HCT116 (cell line): ENCODE measurements around the gene FOXF2. TPM values are rescaled to one million over a fixed set of nuclear protein-coding genes. Genes with fewer than 3 reads are reported as not detected.

Experiments
- ATAC-seq: fragments of 200-7000 bp; cut with Tn5 transposase; 2 replicates; pipeline ENCODE4 v1.9.1; 2020; ENCODE audit warnings: mild to moderate bottlenecking, moderate library complexity
- BruUV-seq: library from RNA; stranded (reverse); fragments of 400-500 nt; replicated peaks from 2 replicates; lab custom pipeline; 2021; lab: Mats Ljungman, UMichigan
- CTCF ChIA-PET: fragments of 300-600 bp; sonication (Branson Sonifier 250); formaldehyde crosslinking; loops from one replicate; lab custom pipeline; 2021; ENCODE audit warnings: antibody characterized with exemption; lab: Charles Lee
- POLR2A ChIA-PET: fragments of 300-600, 350-600 bp; sonication (Branson Sonifier 250); formaldehyde crosslinking; loops from one replicate; lab custom pipeline; 2021; ENCODE audit warnings: antibody characterized with exemption; lab: Charles Lee
- RAD21 ChIA-PET, 2 experiments: fragments of 300-600 bp; sonication (Branson Sonifier 250); formaldehyde crosslinking; loops; one replicate each; lab custom pipeline; 2023; ENCODE audit warnings: low total read pairs in 2 of 2; ENCODE audit not compliant: uncharacterized antibody in 2 of 2, unreplicated experiment in 2 of 2, low non-redundant PET in 1 of 2; lab: Charles Lee
- DNase-seq: peaks from one replicate; pipeline ENCODE4 v3.0.0-alpha.2; 2010; ENCODE audit warnings: low read depth, low spot score
- H2AFZ ChIP-seq: fragments of 200-600 bp; shearing (Covaris generic), sonication (generic); 2 replicates; pipeline ENCODE4 v1.6.1; 2017; ENCODE audit warnings: low read depth, mixed run types, mixed read lengths, antibody characterized with exemption, low read length; ENCODE audit not compliant: poor library complexity, severe bottlenecking
- H3K27ac ChIP-seq: 2 replicates; pipeline ENCODE4 v1.5.1; 2012; ENCODE audit warnings: low read depth, low read length
- H3K27me3 ChIP-seq: fragments of 200-600 bp; sonication (generic); 2 replicates; pipeline ENCODE4 v1.6.1; 2016; ENCODE audit warnings: mixed run types, low read length, mixed read lengths; ENCODE audit not compliant: insufficient read depth
- H3K36me3 ChIP-seq, 2 experiments: fragments of 200-500 bp in 1 of 2; fragments of 200-600 bp in 1 of 2; sonication (Bioruptor generic) in 1 of 2; sonication (generic) in 1 of 2; 2 replicates each; pipeline versions ENCODE4 v1.5.1 to v1.6.1; 2014 to 2016; ENCODE audit warnings: low read length in 2 of 2, inconsistent platforms in 1 of 2, mixed read lengths in 1 of 2, mixed run types in 1 of 2; ENCODE audit not compliant: insufficient read depth in 2 of 2, control insufficient read depth in 1 of 2
- H3K4me1 ChIP-seq, 2 experiments: fragments of 200-600 bp in 1 of 2; sonication (generic) in 1 of 2; 2 replicates each; pipeline versions ENCODE4 v1.5.1 to v1.6.1; 2012 to 2017; ENCODE audit warnings: low read length in 2 of 2, inconsistent platforms in 1 of 2, mild to moderate bottlenecking in 1 of 2, mixed read lengths in 1 of 2, mixed run types in 1 of 2, moderate library complexity in 1 of 2; ENCODE audit not compliant: insufficient read depth in 2 of 2, control insufficient read depth in 1 of 2
- H3K4me2 ChIP-seq: fragments of 200-600 bp; sonication (generic); 2 replicates; pipeline ENCODE4 v1.6.1; 2017; ENCODE audit warnings: mixed run types, low read length, mixed read lengths
- H3K4me3 ChIP-seq, 2 experiments: fragments of 200-600 bp in 1 of 2; sonication (generic) in 1 of 2; replicated peaks in 1 of 2; 2 replicates each; pipeline ENCODE4 v1.5.1; 2011 to 2016; ENCODE audit warnings: low read length in 2 of 2, control low read depth in 1 of 2, low read depth in 1 of 2, mild to moderate bottlenecking in 1 of 2, mixed read lengths in 1 of 2, mixed run types in 1 of 2
- H3K79me2 ChIP-seq: fragments of 200-600 bp; sonication (generic); 2 replicates; pipeline ENCODE4 v1.6.1; 2017; ENCODE audit warnings: mild to moderate bottlenecking, mixed run types, low read length, moderate library complexity, mixed read lengths; ENCODE audit not compliant: insufficient read depth
- H3K9ac ChIP-seq: fragments of 200-600 bp; sonication (generic); 2 replicates; pipeline ENCODE4 v1.6.1; 2016; ENCODE audit warnings: low read length, mixed read lengths
- H3K9me2 ChIP-seq: fragments of 200-600 bp; sonication (generic), shearing (Covaris generic); 2 replicates; pipeline ENCODE4 v1.6.1; 2017; ENCODE audit warnings: mixed run types, mild to moderate bottlenecking, moderate library complexity; ENCODE audit not compliant: insufficient read depth
- H3K9me3 ChIP-seq, 2 experiments: fragments of 200-500 bp in 1 of 2; fragments of 200-600 bp in 1 of 2; sonication (Bioruptor generic) in 1 of 2; sonication (generic) in 1 of 2; 2 replicates each; pipeline ENCODE4 v1.6.1; 2014 to 2017; ENCODE audit warnings: low read length in 2 of 2, mixed read lengths in 2 of 2, inconsistent platforms in 1 of 2, low read depth in 1 of 2, mild to moderate bottlenecking in 1 of 2, mixed run types in 1 of 2, moderate library complexity in 1 of 2; ENCODE audit not compliant: control insufficient read depth in 1 of 2, insufficient read depth in 1 of 2
- H4K20me1 ChIP-seq: fragments of 200-600 bp; sonication (generic), shearing (Covaris generic); 2 replicates; pipeline ENCODE4 v1.6.1; 2017; ENCODE audit warnings: mixed run types, mild to moderate bottlenecking, moderate library complexity; ENCODE audit not compliant: insufficient read depth
- CBX3 ChIP-seq: IDR thresholded peaks from 2 replicates; pipeline ENCODE4 v1.6.1; 2012; ENCODE audit warnings: low read depth
- CEBPB ChIP-seq: IDR thresholded peaks from 2 replicates; pipeline ENCODE4 v1.6.1; 2012; ENCODE audit warnings: low read depth
- CTCF ChIP-seq, 3 experiments: fragments of 200-600 bp in 1 of 3; sonication (generic) in 1 of 3; IDR thresholded peaks in 2 of 3; conservative IDR thresholded peaks in 1 of 3; 2 replicates each; pipeline ENCODE4 v1.5.1; 2012 to 2017; ENCODE audit warnings: low read depth in 2 of 3, low read length in 2 of 3, antibody characterized with exemption in 1 of 3, borderline replicate concordance in 1 of 3, control low read depth in 1 of 3, mild to moderate bottlenecking in 1 of 3, mixed read lengths in 1 of 3, mixed run types in 1 of 3, moderate library complexity in 1 of 3; ENCODE audit not compliant: insufficient read depth in 1 of 3
- EGR1 ChIP-seq: IDR thresholded peaks from 2 replicates; pipeline ENCODE4 v1.6.1; 2012; ENCODE audit warnings: low read depth
- ELF1 ChIP-seq: IDR thresholded peaks from 2 replicates; pipeline ENCODE4 v1.6.1; 2012; ENCODE audit warnings: low read depth, borderline replicate concordance
- EZH2 ChIP-seq: fragments of 200-600 bp; sonication (generic); IDR thresholded peaks from 2 replicates; pipeline ENCODE4 v1.6.1; 2017; ENCODE audit warnings: antibody characterized with exemption, mixed run types
- JUND ChIP-seq: IDR thresholded peaks from 2 replicates; pipeline ENCODE4 v1.6.1; 2012
- POLR2AphosphoS5 ChIP-seq: IDR thresholded peaks from 2 replicates; pipeline ENCODE4 v1.6.1; 2011; ENCODE audit warnings: mild to moderate bottlenecking, low read depth, low read length, moderate library complexity
- SIN3A ChIP-seq: IDR thresholded peaks from 2 replicates; pipeline ENCODE4 v1.6.1; 2012; ENCODE audit warnings: low read depth
- SP1 ChIP-seq: IDR thresholded peaks from 2 replicates; pipeline ENCODE4 v1.6.1; 2012; ENCODE audit warnings: low read depth
- SRF ChIP-seq: IDR thresholded peaks from 2 replicates; pipeline ENCODE4 v1.6.1; 2012; ENCODE audit warnings: low read depth
- TCF7L2 ChIP-seq: IDR thresholded peaks from 2 replicates; pipeline ENCODE4 v1.7.0; 2011; ENCODE audit warnings: borderline replicate concordance, inconsistent platforms; ENCODE audit not compliant: insufficient read depth, insufficient read length; ENCODE audit errors: extremely low read depth
- YY1 ChIP-seq: IDR thresholded peaks from 2 replicates; pipeline ENCODE4 v1.6.1; 2011; ENCODE audit warnings: low read length, low read depth, moderate library complexity, mild to moderate bottlenecking; ENCODE audit not compliant: insufficient replicate concordance; ENCODE audit errors: extremely low read depth
- ZFX ChIP-seq: fragments of 450-650 bp; IDR thresholded peaks from 2 replicates; pipeline ENCODE4 v1.6.1; 2017
- ZNF274 ChIP-seq: fragments of 200-500 bp; sonication (Bioruptor generic); IDR thresholded peaks from 2 replicates; pipeline ENCODE4 v1.6.1; 2014; ENCODE audit warnings: mild to moderate bottlenecking, low read depth, low read length, inconsistent platforms
- intact Hi-C: fragments of 100-400 bp; cut with micrococcal nuclease; formaldehyde crosslinking; loops from 2 replicates; pipeline ENCODE4 v1.10.0; 2022
- total RNA-seq: library from RNA; stranded (reverse); gene quantifications from one replicate; pipeline ENCODE4 v1.2.1, GENCODE V29; 2021; ENCODE audit not compliant: unreplicated experiment
- TF ChIP-seq, protein P1 (sequence below): IDR thresholded peaks from 2 replicates; pipeline ENCODE4 v1.6.1; 2011; ENCODE audit warnings: mild to moderate bottlenecking, low read length, moderate library complexity; ENCODE audit not compliant: insufficient replicate concordance; ENCODE audit errors: extremely low read depth
- TF ChIP-seq, protein P2 (sequence below): IDR thresholded peaks from 2 replicates; pipeline ENCODE4 v1.6.1; 2012
- TF ChIP-seq, protein P3 (sequence below): IDR thresholded peaks from 2 replicates; pipeline ENCODE4 v1.6.1; 2012
- TF ChIP-seq, protein P4 (sequence below): IDR thresholded peaks from 2 replicates; pipeline ENCODE4 v1.6.1; 2012; ENCODE audit warnings: low read depth

Gene FOXF2
- total RNA-seq, 1 experiment from 2014 or later: not detected

DNA sequence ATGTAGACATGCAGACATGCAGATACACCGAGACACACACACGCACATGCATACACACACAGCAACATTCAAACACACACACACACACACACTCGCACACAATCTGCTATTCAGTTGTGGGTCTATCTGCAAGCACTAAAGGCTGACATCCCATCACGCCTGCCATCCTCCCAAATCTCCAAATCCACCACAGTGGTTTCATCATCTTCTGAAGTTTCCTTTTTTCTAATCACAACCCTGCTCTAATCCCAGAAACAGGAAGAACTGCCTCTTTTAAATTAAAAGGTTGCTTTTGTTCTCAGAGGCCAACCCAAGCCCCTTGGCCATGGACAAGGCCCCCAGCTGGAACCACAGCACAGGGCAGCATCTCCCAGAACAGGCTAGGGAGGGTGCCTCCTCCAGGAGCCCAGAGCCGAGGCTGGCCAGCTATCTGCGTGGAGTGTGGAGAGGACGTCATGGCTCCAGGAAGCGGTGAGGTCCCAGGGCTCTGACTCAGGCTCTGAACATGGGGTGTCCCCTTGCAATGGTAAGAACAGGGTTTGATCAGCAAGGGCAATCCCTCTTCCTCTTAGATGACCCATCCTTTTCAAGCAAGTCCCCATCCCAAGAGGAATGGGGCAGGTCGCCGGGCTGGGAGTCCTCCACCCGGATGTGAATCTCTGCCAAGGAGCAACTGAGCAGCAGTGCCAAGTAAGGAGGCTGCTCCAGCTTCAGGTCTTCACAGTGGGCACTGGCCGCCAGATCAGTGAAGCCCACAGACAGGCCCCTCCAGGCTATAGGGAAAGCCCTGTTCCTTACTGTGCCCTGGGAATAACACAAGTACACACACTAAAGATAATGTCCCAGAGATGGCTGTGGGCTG, 14.7 kb downstream of the FOXF2 start:
- Histone ChIP-seq H3K9me2 (no peaks in the 10 kb centered on the region), H3K79me2 (no peaks in the 10 kb centered on the region), H3K4me2 (no peak overlapping the region), H2AFZ (no peak overlapping the region), H3K4me3 (no peak overlapping the region), H3K27me3 (no peaks in the 10 kb centered on the region), H3K9me3 (no peaks in the 10 kb centered on the region), H3K4me1 (no peaks in the 10 kb centered on the region), H3K9ac (no peak overlapping the region), H3K36me3 (no peaks in the 10 kb centered on the region), H3K27ac (no peak overlapping the region), H4K20me1 (no peaks in the 10 kb centered on the region)
- ATAC-seq (no peak), DNase-seq (no peak)
- CTCF ChIA-PET: no interaction called here
- RAD21 ChIA-PET: no interaction called here
- BruUV-seq: no TSS peak
- POLR2A ChIA-PET: no interaction called here
- TF ChIP-seq, protein P1, sequence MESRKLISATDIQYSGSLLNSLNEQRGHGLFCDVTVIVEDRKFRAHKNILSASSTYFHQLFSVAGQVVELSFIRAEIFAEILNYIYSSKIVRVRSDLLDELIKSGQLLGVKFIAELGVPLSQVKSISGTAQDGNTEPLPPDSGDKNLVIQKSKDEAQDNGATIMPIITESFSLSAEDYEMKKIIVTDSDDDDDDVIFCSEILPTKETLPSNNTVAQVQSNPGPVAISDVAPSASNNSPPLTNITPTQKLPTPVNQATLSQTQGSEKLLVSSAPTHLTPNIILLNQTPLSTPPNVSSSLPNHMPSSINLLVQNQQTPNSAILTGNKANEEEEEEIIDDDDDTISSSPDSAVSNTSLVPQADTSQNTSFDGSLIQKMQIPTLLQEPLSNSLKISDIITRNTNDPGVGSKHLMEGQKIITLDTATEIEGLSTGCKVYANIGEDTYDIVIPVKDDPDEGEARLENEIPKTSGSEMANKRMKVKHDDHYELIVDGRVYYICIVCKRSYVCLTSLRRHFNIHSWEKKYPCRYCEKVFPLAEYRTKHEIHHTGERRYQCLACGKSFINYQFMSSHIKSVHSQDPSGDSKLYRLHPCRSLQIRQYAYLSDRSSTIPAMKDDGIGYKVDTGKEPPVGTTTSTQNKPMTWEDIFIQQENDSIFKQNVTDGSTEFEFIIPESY: no peak
- TF ChIP-seq EZH2: no peak
- no peak for TF ChIP-seq SRF
- no peak for TF ChIP-seq POLR2AphosphoS5
- TF ChIP-seq CEBPB: no peak
- no peak for TF ChIP-seq YY1
- no peak for TF ChIP-seq ZNF274
- no peak for TF ChIP-seq TCF7L2
- TF ChIP-seq, protein P2, sequence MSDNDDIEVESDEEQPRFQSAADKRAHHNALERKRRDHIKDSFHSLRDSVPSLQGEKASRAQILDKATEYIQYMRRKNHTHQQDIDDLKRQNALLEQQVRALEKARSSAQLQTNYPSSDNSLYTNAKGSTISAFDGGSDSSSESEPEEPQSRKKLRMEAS: no peak
- TF ChIP-seq CTCF (IDR thresholded peaks at IDR 0.05 in 2 of 3, conservative IDR thresholded peaks at IDR 0.05 in 1 of 3; ENCODE audit: borderline replicate concordance in 1 of 3, insufficient read depth in 1 of 3, low read depth in 2 of 3, low read length in 2 of 3): no peak
- no peak for TF ChIP-seq EGR1
- no peak for TF ChIP-seq JUND
- TF ChIP-seq, protein P3, sequence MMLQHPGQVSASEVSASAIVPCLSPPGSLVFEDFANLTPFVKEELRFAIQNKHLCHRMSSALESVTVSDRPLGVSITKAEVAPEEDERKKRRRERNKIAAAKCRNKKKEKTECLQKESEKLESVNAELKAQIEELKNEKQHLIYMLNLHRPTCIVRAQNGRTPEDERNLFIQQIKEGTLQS: no peak
- no peak for TF ChIP-seq ZFX
- TF ChIP-seq CBX3: no peak
- no peak for TF ChIP-seq SP1
- TF ChIP-seq, protein P4, sequence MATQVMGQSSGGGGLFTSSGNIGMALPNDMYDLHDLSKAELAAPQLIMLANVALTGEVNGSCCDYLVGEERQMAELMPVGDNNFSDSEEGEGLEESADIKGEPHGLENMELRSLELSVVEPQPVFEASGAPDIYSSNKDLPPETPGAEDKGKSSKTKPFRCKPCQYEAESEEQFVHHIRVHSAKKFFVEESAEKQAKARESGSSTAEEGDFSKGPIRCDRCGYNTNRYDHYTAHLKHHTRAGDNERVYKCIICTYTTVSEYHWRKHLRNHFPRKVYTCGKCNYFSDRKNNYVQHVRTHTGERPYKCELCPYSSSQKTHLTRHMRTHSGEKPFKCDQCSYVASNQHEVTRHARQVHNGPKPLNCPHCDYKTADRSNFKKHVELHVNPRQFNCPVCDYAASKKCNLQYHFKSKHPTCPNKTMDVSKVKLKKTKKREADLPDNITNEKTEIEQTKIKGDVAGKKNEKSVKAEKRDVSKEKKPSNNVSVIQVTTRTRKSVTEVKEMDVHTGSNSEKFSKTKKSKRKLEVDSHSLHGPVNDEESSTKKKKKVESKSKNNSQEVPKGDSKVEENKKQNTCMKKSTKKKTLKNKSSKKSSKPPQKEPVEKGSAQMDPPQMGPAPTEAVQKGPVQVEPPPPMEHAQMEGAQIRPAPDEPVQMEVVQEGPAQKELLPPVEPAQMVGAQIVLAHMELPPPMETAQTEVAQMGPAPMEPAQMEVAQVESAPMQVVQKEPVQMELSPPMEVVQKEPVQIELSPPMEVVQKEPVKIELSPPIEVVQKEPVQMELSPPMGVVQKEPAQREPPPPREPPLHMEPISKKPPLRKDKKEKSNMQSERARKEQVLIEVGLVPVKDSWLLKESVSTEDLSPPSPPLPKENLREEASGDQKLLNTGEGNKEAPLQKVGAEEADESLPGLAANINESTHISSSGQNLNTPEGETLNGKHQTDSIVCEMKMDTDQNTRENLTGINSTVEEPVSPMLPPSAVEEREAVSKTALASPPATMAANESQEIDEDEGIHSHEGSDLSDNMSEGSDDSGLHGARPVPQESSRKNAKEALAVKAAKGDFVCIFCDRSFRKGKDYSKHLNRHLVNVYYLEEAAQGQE: no peak
- no peak for TF ChIP-seq ELF1
- TF ChIP-seq SIN3A: no peak
- intact Hi-C loops: no loop called here
